Measurements from ENCODE around the gene DNM3.

GRCh38 chr1:172211221-172211620 lies 369.9 kb downstream of the DNM3 start:
- TF ChIP-seq, protein P1, sequence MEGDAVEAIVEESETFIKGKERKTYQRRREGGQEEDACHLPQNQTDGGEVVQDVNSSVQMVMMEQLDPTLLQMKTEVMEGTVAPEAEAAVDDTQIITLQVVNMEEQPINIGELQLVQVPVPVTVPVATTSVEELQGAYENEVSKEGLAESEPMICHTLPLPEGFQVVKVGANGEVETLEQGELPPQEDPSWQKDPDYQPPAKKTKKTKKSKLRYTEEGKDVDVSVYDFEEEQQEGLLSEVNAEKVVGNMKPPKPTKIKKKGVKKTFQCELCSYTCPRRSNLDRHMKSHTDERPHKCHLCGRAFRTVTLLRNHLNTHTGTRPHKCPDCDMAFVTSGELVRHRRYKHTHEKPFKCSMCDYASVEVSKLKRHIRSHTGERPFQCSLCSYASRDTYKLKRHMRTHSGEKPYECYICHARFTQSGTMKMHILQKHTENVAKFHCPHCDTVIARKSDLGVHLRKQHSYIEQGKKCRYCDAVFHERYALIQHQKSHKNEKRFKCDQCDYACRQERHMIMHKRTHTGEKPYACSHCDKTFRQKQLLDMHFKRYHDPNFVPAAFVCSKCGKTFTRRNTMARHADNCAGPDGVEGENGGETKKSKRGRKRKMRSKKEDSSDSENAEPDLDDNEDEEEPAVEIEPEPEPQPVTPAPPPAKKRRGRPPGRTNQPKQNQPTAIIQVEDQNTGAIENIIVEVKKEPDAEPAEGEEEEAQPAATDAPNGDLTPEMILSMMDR (IDR thresholded peaks at IDR 0.05; ENCODE audit: extremely low read depth in 1 of 2, insufficient read depth in 1 of 2, low read depth in 1 of 2, low read length in 2 of 2), result no peak
- TF ChIP-seq POLR2A (IDR thresholded peaks at IDR 0.05; ENCODE audit: low read depth, low read length) (no peak), EZH2 (IDR thresholded peaks at IDR 0.05; ENCODE audit: borderline replicate concordance, low read depth, low read length, severe bottlenecking) (no peak), POLR2AphosphoS5 (IDR thresholded peaks at IDR 0.05; ENCODE audit: insufficient read depth, low read depth, low read length) (no peak), JUN (IDR thresholded peaks at IDR 0.05; ENCODE audit: borderline replicate concordance, insufficient read depth, insufficient read length, low read depth) (no peak), MAX (IDR thresholded peaks at IDR 0.05; ENCODE audit: insufficient read depth, insufficient read length) (no peak), MYC (IDR thresholded peaks at IDR 0.05; ENCODE audit: low read depth, low read length) (no peak), FOS (IDR thresholded peaks at IDR 0.05; ENCODE audit: borderline replicate concordance, insufficient read depth, low read length) (no peak), GATA2 (IDR thresholded peaks at IDR 0.05; ENCODE audit: insufficient read depth, insufficient read length, low read depth, low read length) (no peak)
